ENCODE data around the gene CORT. TPM values are rescaled to one million over a fixed set of nuclear protein-coding genes. Genes with fewer than 3 reads are reported as not detected.

CORT gene
- total RNA-seq, 1 donor from 2014 or later, result 0.26 TPM

DNA sequence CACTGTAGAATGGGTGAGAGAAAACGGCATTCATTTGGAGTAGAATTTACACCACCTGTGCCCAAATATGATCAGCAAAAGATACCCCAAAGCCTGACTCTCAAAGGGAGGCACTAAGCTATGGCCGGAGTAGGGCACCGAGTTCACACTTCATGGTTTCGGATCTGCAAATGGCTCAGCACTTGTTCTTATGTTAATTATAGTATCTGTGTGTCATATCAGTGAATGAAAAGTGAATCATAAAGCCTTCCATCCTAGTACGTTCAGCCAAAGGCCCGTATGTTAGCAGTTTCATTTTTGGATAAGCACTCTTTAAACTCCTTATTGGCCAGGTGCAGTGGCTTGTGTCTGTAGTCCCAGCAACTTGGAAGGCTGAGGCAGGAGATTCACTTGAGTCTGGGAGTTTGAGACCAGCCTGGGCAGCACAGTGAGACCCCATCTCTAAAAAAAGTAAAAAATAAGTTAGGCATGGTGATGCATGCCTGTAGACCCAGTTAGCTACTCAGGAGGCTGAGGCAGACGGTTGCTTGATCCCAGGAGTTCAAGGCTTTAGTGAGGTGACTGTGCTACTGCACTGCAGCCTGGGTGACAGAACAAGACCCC is 4.9 kb upstream of the CORT start:
- TF ChIP-seq, protein P1, sequence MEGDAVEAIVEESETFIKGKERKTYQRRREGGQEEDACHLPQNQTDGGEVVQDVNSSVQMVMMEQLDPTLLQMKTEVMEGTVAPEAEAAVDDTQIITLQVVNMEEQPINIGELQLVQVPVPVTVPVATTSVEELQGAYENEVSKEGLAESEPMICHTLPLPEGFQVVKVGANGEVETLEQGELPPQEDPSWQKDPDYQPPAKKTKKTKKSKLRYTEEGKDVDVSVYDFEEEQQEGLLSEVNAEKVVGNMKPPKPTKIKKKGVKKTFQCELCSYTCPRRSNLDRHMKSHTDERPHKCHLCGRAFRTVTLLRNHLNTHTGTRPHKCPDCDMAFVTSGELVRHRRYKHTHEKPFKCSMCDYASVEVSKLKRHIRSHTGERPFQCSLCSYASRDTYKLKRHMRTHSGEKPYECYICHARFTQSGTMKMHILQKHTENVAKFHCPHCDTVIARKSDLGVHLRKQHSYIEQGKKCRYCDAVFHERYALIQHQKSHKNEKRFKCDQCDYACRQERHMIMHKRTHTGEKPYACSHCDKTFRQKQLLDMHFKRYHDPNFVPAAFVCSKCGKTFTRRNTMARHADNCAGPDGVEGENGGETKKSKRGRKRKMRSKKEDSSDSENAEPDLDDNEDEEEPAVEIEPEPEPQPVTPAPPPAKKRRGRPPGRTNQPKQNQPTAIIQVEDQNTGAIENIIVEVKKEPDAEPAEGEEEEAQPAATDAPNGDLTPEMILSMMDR (IDR thresholded peaks at IDR 0.05; ENCODE audit: insufficient read depth, low read length, severe bottlenecking), result no peak
- no peak overlapping the region for H3K4me3 ChIP-seq (ENCODE audit: low read depth, low read length)
- no peaks in the 10 kb centered on the region for H3K27me3 ChIP-seq (ENCODE audit: control insufficient read depth, insufficient read depth, low read length)
- H3K36me3 ChIP-seq (ENCODE audit: control insufficient read depth, insufficient read depth, low read length), result no peaks in the 10 kb centered on the region
- DNase-seq (ENCODE audit: low read depth) (no peak), FAIRE-seq (no peak)

DNA sequence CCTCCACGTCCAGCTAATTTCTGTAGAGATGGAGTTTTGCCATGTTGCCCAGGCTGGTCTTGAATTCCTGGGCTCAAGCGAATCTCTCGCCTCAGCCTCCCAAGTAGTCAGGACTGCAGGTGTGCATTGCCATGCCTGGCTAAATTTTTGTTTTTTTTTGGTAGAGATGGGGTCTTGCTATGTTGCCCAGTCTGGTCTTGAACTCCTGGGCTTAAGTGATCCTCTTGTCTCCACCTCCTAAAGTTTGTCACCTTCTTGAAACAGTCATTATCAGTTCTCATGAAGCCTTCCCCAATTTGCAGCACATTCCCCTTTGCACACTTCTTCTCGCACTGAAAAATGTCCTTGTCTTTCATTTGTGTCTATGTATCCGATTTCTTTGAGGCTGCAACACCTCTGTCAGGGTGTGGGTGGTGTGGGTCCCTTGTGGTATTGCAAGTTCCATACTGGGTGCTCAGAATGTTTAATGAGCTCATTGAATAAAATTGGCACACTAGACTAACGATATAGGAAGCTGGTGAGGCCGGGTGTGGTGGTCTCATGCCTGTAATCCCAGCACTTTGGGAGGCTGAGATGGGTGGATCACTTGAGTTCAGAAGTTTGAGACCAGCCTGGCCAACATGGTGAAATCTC is 2.9 kb upstream of the CORT start:
- TF ChIP-seq, protein P1 (IDR thresholded peaks at IDR 0.05; ENCODE audit: insufficient read depth, low read length, severe bottlenecking), result no peak

DNA sequence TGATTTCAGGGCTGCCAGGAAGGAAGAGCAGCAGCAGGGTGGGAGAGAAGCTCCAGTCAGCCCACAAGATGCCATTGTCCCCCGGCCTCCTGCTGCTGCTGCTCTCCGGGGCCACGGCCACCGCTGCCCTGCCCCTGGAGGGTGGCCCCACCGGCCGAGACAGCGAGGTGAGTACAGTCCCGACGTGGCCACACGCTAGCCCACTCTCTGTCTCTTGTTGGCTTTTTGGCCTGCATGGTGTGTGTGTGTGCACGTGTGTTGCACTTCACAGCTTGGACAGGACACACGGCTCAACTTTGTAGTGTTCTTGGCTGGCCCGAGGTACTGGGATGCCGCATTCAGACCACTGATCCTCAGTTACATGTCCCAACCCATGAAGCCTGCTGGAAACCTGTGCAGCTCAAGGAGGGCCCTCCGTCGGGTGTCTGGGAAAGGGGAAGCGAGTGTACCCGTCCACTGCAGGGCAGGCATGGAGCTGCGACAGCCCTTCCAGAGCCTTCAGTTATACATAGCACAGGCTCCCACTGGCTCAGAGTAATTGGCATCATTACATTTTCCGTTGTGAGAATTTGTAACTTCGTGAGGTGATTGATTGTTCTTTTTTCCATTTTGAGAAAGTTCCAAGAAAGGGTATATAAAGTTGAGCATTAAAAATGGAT is 454 bp downstream of the CORT start:
- TF ChIP-seq, protein P1 (IDR thresholded peaks at IDR 0.05; ENCODE audit: insufficient read depth, low read length, severe bottlenecking), result no peak
- no peak for DNase-seq (ENCODE audit: low read depth)
- FAIRE-seq, result no peak
- H3K36me3 ChIP-seq (ENCODE audit: control insufficient read depth, insufficient read depth, low read length), result no peaks in the 10 kb centered on the region
- no peak overlapping the region for H3K4me3 ChIP-seq (ENCODE audit: low read depth, low read length)
- H3K27me3 ChIP-seq (ENCODE audit: control insufficient read depth, insufficient read depth, low read length), result no peaks in the 10 kb centered on the region

More for the DNA sequence above, 2.9 kb upstream of the CORT start:
- H3K27me3 ChIP-seq (ENCODE audit: control insufficient read depth, insufficient read depth, low read length), result no peaks in the 10 kb centered on the region
- DNase-seq (ENCODE audit: low read depth), result no peak
- no peak for FAIRE-seq
- no peaks in the 10 kb centered on the region for H3K36me3 ChIP-seq (ENCODE audit: control insufficient read depth, insufficient read depth, low read length)
- no peak overlapping the region for H3K4me3 ChIP-seq (ENCODE audit: low read depth, low read length)

DNA sequence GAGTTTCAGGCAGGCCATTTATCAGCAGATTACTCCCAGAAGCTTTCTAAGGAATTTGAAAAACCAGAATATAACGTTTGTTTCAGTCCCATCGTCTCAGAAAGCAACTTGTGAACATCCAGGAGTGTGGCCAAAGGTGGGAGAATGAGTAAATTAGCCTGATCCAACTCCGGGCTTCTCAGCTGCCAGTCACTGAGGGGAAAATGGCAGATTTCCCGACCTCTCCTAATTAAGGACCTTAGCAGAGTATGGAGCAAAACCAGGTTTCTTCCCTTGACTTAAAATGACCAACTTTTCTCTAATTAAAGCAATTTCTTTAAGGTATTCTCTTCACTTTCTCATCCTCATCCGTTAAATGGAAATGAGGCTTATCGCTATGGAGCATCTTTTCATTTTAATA is 1.0 kb downstream of the CORT start:
- TF ChIP-seq, protein P1 (IDR thresholded peaks at IDR 0.05; ENCODE audit: insufficient read depth, low read length, severe bottlenecking), result no peak
- H3K36me3 ChIP-seq (ENCODE audit: control insufficient read depth, insufficient read depth, low read length), result no peaks in the 10 kb centered on the region
- no peak for DNase-seq (ENCODE audit: low read depth)
- FAIRE-seq, result no peak
- no peak overlapping the region for H3K4me3 ChIP-seq (ENCODE audit: low read depth, low read length)
- no peaks in the 10 kb centered on the region for H3K27me3 ChIP-seq (ENCODE audit: control insufficient read depth, insufficient read depth, low read length)

DNA sequence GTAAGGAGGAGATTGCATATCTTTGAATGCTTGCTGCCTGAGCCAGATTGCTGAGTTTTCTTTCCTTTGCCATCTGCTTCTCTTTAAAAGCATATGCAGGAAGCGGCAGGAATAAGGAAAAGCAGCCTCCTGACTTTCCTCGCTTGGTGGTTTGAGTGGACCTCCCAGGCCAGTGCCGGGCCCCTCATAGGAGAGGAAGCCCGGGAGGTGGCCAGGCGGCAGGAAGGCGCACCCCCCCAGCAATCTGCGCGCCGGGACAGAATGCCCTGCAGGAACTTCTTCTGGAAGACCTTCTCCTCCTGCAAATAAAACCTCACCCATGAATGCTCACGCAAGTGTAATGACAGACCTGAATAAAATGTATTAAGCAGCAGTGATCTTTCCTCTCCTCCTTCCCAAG is 1.5 kb downstream of the CORT start:
- Histone ChIP-seq H3K4me3 (ENCODE audit: low read depth, low read length) (no peak overlapping the region), H3K27me3 (ENCODE audit: control insufficient read depth, insufficient read depth, low read length) (no peaks in the 10 kb centered on the region), H3K36me3 (ENCODE audit: control insufficient read depth, insufficient read depth, low read length) (no peaks in the 10 kb centered on the region)
- FAIRE-seq (no peak), DNase-seq (ENCODE audit: low read depth) (no peak)
- TF ChIP-seq, protein P1 (IDR thresholded peaks at IDR 0.05; ENCODE audit: insufficient read depth, low read length, severe bottlenecking), result no peak

All from bronchial epithelial cell (primary cell).